ENCODE data around the gene FCRL1. TPM values are rescaled to one million over a fixed set of nuclear protein-coding genes. Genes with fewer than 3 reads are reported as not detected.
A peak's percentile ranks its signal among the peaks of the same experiment; 100 is the strongest.

The FCRL1 gene
- total RNA-seq, 1 experiment from 2014 or later, result not detected

DNA sequence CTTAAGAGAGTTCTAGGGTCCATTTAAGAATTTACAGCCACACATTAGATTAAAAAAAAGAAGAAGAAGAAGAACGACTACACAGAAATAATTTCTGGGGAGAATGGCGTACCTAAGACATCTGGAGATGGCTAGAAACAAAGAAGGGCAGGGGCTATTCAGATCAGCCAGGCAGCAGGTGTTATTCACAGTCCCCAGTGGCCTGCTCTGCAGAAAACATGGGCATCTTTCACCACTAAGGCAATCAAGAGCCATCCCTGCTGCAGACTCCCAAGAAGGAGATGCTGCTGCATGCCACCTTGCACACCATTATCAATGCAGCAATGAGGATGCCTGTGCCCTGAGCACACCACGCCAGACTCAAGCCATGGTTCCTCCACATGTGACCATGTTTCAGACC, 35.1 kb downstream of the FCRL1 start:
- TF ChIP-seq, protein P1, sequence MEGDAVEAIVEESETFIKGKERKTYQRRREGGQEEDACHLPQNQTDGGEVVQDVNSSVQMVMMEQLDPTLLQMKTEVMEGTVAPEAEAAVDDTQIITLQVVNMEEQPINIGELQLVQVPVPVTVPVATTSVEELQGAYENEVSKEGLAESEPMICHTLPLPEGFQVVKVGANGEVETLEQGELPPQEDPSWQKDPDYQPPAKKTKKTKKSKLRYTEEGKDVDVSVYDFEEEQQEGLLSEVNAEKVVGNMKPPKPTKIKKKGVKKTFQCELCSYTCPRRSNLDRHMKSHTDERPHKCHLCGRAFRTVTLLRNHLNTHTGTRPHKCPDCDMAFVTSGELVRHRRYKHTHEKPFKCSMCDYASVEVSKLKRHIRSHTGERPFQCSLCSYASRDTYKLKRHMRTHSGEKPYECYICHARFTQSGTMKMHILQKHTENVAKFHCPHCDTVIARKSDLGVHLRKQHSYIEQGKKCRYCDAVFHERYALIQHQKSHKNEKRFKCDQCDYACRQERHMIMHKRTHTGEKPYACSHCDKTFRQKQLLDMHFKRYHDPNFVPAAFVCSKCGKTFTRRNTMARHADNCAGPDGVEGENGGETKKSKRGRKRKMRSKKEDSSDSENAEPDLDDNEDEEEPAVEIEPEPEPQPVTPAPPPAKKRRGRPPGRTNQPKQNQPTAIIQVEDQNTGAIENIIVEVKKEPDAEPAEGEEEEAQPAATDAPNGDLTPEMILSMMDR (IDR thresholded peaks at IDR 0.05; ENCODE audit: unreplicated experiment), result no peak
- intact Hi-C loops (cut with micrococcal nuclease; ENCODE audit: unreplicated experiment), result no loop called here
- H3K27me3 Mint-ChIP-seq (ENCODE audit: unreplicated experiment), result no peaks in the 10 kb centered on the region
- CTCF ChIA-PET, result interaction anchor here (0.8 kb wide), 1 partner anchor 11 kb away, joined by 3 read pairs; no protein-coding TSS in a partner anchor
- no peaks in the 10 kb centered on the region for H3K36me3 Mint-ChIP-seq (ENCODE audit: insufficient read depth, unreplicated experiment)
- peaks cover 31% of the 10 kb centered on the region for H3K4me1 Mint-ChIP-seq (ENCODE audit: low read depth, unreplicated experiment)
- H3K4me3 Mint-ChIP-seq (ENCODE audit: low read depth, unreplicated experiment), result no peak overlapping the region
- peaks cover 6% of the 10 kb centered on the region for H3K9me3 Mint-ChIP-seq (ENCODE audit: low read depth, unreplicated experiment)
- no TSS peak for BruUV-seq (replicated peaks)
- no peak overlapping the region for H3K27ac Mint-ChIP-seq (ENCODE audit: unreplicated experiment)
- DNase-seq, result no peak

DNA sequence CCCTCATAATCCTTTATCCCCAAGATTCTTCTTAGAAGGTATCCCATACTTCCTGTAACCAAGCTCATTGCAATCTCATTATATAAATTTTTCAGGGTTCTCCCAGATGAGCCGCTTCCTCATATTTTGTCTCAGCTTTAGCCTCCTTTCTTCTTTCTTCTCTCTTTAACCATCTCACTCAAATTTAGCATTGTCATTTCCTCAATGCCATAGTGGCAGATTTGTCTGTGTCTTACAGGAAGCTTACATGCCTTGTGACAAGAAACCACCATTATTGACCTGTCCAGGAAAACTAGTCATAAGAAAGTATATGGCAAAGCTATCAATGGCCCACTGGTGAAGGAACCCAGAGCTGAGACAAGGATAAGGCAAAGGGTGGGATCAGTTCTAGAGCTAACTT, 37.0 kb downstream of the FCRL1 start:
- Mint-ChIP-seq H3K9me3 (ENCODE audit: low read depth, unreplicated experiment) (peaks cover 6% of the 10 kb centered on the region), H3K36me3 (ENCODE audit: insufficient read depth, unreplicated experiment) (no peaks in the 10 kb centered on the region), H3K4me3 (ENCODE audit: low read depth, unreplicated experiment) (no peak overlapping the region), H3K27ac (ENCODE audit: unreplicated experiment) (no peak overlapping the region), H3K4me1 (ENCODE audit: low read depth, unreplicated experiment) (peaks cover 37% of the 10 kb centered on the region), H3K27me3 (ENCODE audit: unreplicated experiment) (no peaks in the 10 kb centered on the region)
- intact Hi-C loops (cut with micrococcal nuclease; ENCODE audit: unreplicated experiment), result no loop called here
- no peak for DNase-seq
- TF ChIP-seq, protein P1 (IDR thresholded peaks at IDR 0.05; ENCODE audit: unreplicated experiment), result no peak
- BruUV-seq (replicated peaks), result no TSS peak
- CTCF ChIA-PET, result no interaction called here

DNA sequence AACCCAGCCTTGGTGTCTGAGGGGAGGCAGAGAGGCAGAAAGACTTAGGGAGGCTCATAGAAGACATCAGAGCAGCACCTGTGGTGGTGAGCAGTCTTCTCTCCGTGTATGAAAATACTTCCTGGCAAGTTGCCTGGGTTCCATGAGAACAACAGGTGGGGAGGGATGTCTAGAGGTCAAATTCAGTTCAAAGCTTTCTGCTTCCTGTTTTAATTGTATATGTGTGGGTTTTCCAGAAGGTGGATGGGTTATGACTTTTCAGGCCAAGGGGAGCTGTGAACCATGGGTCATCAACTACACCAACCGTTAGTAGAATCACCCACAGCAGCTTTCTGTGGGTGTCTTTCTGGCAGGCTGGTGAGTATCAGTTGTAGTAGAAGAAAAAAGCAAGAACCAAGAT, 38.9 kb downstream of the FCRL1 start:
- Mint-ChIP-seq H3K4me3 (ENCODE audit: low read depth, unreplicated experiment) (peak overlapping the region; percentile 2), H3K36me3 (ENCODE audit: insufficient read depth, unreplicated experiment) (no peaks in the 10 kb centered on the region), H3K27me3 (ENCODE audit: unreplicated experiment) (no peaks in the 10 kb centered on the region), H3K27ac (ENCODE audit: unreplicated experiment) (peak overlapping the region; percentile 61), H3K4me1 (ENCODE audit: low read depth, unreplicated experiment) (peaks cover 49% of the 10 kb centered on the region), H3K9me3 (ENCODE audit: low read depth, unreplicated experiment) (peaks cover 6% of the 10 kb centered on the region)
- intact Hi-C loops (cut with micrococcal nuclease; ENCODE audit: unreplicated experiment), result no loop called here
- no TSS peak for BruUV-seq (replicated peaks)
- TF ChIP-seq, protein P1 (IDR thresholded peaks at IDR 0.05; ENCODE audit: unreplicated experiment), result no peak
- DNase-seq, result peak; percentile 35
- CTCF ChIA-PET, result interaction anchor here (0.7 kb wide), 1 partner anchor 12 kb away, joined by 4 read pairs; no protein-coding TSS in a partner anchor

DNA sequence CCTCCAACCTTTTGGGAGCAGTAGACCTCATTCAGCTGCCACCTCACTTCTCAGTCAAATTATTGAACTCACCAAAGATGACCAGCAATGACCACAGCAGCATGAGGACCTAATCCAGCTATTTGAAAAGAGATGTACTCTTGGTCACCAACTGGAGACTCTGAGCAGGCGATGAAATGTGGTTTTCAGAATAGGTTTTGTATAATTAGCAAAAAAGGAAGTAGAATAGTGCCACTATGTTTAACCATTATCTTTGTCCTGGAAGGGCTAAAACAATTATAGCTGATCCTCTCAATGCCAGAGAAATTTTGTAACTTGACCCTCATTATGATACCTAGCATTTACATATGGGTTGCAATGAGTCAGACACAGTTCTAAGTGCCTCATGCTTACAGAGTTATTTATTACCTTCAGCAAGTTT, 42.9 kb downstream of the FCRL1 start, which contains the start of gene FCRL2:
Gene FCRL2, minus strand, starts transcription at position 162 of the 421 bp plus-strand sequence. Its CDS starts 59 bp downstream, at position 103.
- TF ChIP-seq, protein P1 (IDR thresholded peaks at IDR 0.05; ENCODE audit: unreplicated experiment), result no peak
- peaks cover 4% of the 10 kb centered on the region for H3K9me3 Mint-ChIP-seq (ENCODE audit: low read depth, unreplicated experiment)
- H3K4me1 Mint-ChIP-seq (ENCODE audit: low read depth, unreplicated experiment), result peaks cover 78% of the 10 kb centered on the region
- DNase-seq, result no peak
- H3K27ac Mint-ChIP-seq (ENCODE audit: unreplicated experiment), result no peak within 1 kb of the TSS
- H3K4me3 Mint-ChIP-seq (ENCODE audit: low read depth, unreplicated experiment), result no peak within 1 kb of the TSS
- intact Hi-C loops (cut with micrococcal nuclease; ENCODE audit: unreplicated experiment), result loop anchor here (1.0 kb wide), 1 partner anchor 288 kb away; no protein-coding TSS in a partner anchor
- no peaks in the 10 kb centered on the region for H3K27me3 Mint-ChIP-seq (ENCODE audit: unreplicated experiment)
- no TSS peak for BruUV-seq (replicated peaks)
- no peaks in the 10 kb centered on the region for H3K36me3 Mint-ChIP-seq (ENCODE audit: insufficient read depth, unreplicated experiment)
- CTCF ChIA-PET, result interaction anchor here (0.6 to 2.1 kb wide), 2 partner anchors 9 to 174 kb away, joined by 3 to 4 read pairs; no protein-coding TSS in a partner anchor

Data from Calu3 (cell line).